Liver (tissue), 9 donors: ENCODE data around the gene VASH1. TPM values are rescaled to one million over a fixed set of nuclear protein-coding genes. Genes with fewer than 3 reads are reported as not detected.

Experiments
- DNase-seq: peaks from one replicate; pipeline ENCODE4 v3.0.0-alpha.2; 2017; ENCODE audit warnings: low spot score
- H3K27ac ChIP-seq, 2 donors: one replicate each; pipeline ENCODE4 v1.7.0; 2013; ENCODE audit warnings: inconsistent platforms in 2 of 2, low read length in 2 of 2, control low read depth in 1 of 2, low read depth in 1 of 2, mild to moderate bottlenecking in 1 of 2
- H3K27me3 ChIP-seq, 4 donors: one replicate each; pipeline versions ENCODE4 v1.6.1 to v1.7.0; 2013; ENCODE audit warnings: low read length in 3 of 4, inconsistent platforms in 1 of 4, mild to moderate bottlenecking in 1 of 4, moderate library complexity in 1 of 4; ENCODE audit not compliant: control insufficient read depth in 4 of 4, insufficient read depth in 4 of 4
- H3K36me3 ChIP-seq, 4 donors: one replicate each; pipeline versions ENCODE4 v1.6.1 to v1.7.0; 2013; ENCODE audit warnings: low read length in 3 of 4, mild to moderate bottlenecking in 3 of 4, low read depth in 1 of 4, moderate library complexity in 1 of 4; ENCODE audit not compliant: control insufficient read depth in 4 of 4, insufficient read depth in 3 of 4
- H3K4me1 ChIP-seq, 4 donors: one replicate each; pipeline versions ENCODE4 v1.6.1 to v1.7.0; 2013; ENCODE audit warnings: low read length in 3 of 4, mild to moderate bottlenecking in 3 of 4, moderate library complexity in 1 of 4; ENCODE audit not compliant: control insufficient read depth in 4 of 4, insufficient read depth in 4 of 4
- H3K4me3 ChIP-seq, 3 donors: one replicate each; pipeline versions ENCODE4 v1.6.1 to v1.7.0; 2013; ENCODE audit warnings: low read length in 3 of 3, control low read depth in 1 of 3, low read depth in 1 of 3, mild to moderate bottlenecking in 1 of 3
- H3K9ac ChIP-seq, 2 donors: one replicate each; pipeline ENCODE4 v1.7.0; 2013; ENCODE audit warnings: low read length in 2 of 2, mild to moderate bottlenecking in 2 of 2, moderate library complexity in 2 of 2, control low read depth in 1 of 2, low read depth in 1 of 2
- H3K9me3 ChIP-seq, 4 donors: one replicate each; pipeline versions ENCODE4 v1.6.1 to v1.7.0; 2013; ENCODE audit warnings: low read length in 3 of 4; ENCODE audit not compliant: control insufficient read depth in 4 of 4
- EGR1 ChIP-seq, 2 donors: IDR thresholded peaks; 2 replicates each; pipeline ENCODE4 v1.6.1; 2016 to 2018; ENCODE audit warnings: antibody characterized with exemption in 2 of 2, low read depth in 2 of 2
- FOXA1 ChIP-seq: IDR thresholded peaks from 2 replicates; pipeline ENCODE4 v1.6.1; 2016; ENCODE audit warnings: antibody characterized with exemption
- FOXA2 ChIP-seq: IDR thresholded peaks from 2 replicates; pipeline ENCODE4 v1.6.1; 2016; ENCODE audit warnings: antibody characterized with exemption
- GABPA ChIP-seq, 2 donors: IDR thresholded peaks in 1 of 2; conservative IDR thresholded peaks in 1 of 2; 2 replicates each; pipeline ENCODE4 v1.6.1; 2016; ENCODE audit warnings: antibody characterized with exemption in 2 of 2, mild to moderate bottlenecking in 1 of 2, moderate library complexity in 1 of 2
- HNF4A ChIP-seq, 2 donors: conservative IDR thresholded peaks; 2 replicates each; pipeline ENCODE4 v1.6.1; 2016; ENCODE audit warnings: antibody characterized with exemption in 2 of 2, mild to moderate bottlenecking in 2 of 2
- HNF4G ChIP-seq: IDR thresholded peaks from 2 replicates; pipeline ENCODE4 v1.6.1; 2016; ENCODE audit warnings: antibody characterized with exemption
- JUND ChIP-seq, 2 donors: IDR thresholded peaks; 2 replicates each; pipeline ENCODE4 v1.6.1; 2016; ENCODE audit warnings: antibody characterized with exemption in 2 of 2
- NR2F2 ChIP-seq: IDR thresholded peaks from 2 replicates; pipeline ENCODE4 v1.6.1; 2016; ENCODE audit warnings: antibody characterized with exemption
- RAD21 ChIP-seq, 2 donors: IDR thresholded peaks; 2 replicates each; pipeline ENCODE4 v1.6.1; 2016; ENCODE audit warnings: antibody characterized with exemption in 2 of 2, mild to moderate bottlenecking in 2 of 2
- RXRA ChIP-seq, 2 donors: IDR thresholded peaks; 2 replicates each; pipeline ENCODE4 v1.6.1; 2017 to 2018; ENCODE audit warnings: antibody characterized with exemption in 2 of 2, mild to moderate bottlenecking in 1 of 2
- SP1 ChIP-seq: IDR thresholded peaks from 2 replicates; pipeline ENCODE4 v1.6.1; 2018; ENCODE audit warnings: antibody characterized with exemption, mild to moderate bottlenecking
- TAF1 ChIP-seq: conservative IDR thresholded peaks from 2 replicates; pipeline ENCODE4 v1.6.1; 2016; ENCODE audit warnings: antibody characterized with exemption, mild to moderate bottlenecking
- YY1 ChIP-seq: IDR thresholded peaks from 2 replicates; pipeline ENCODE4 v1.6.1; 2016; ENCODE audit warnings: antibody characterized with exemption, mild to moderate bottlenecking
- WGBS: extraction: QIAGEN DNeasy Blood & Tissue Kit; methylation state at CpG from one replicate; pipeline ENCODE4 v1.1.7; 2013; 5-methylcytosine and 5-hydroxymethylcytosine counted together
- polyA plus RNA-seq, 2 donors: library from polyadenylated mRNA; stranded (reverse) in 1 of 2; unstranded in 1 of 2; fragments of 200-250 nt in 1 of 2; fragments of >200 nt in 1 of 2; fragmentation: Nextera tagmentation in 1 of 2; extraction: Ambion mirVana in 1 of 2; gene quantifications; one replicate each; pipeline versions ENCODE4 v1.2.1 to v1.2.3, GENCODE V29; 2013 to 2015
- total RNA-seq, 2 donors: library from RNA; depleted of rRNA; stranded (reverse); fragments of >200 nt; gene quantifications; one replicate each; pipeline ENCODE4 v1.2.3, GENCODE V29; 2014
- TF ChIP-seq, protein P1 (sequence below): IDR thresholded peaks from 2 replicates; pipeline ENCODE4 v1.6.1; 2016; ENCODE audit warnings: antibody characterized with exemption
- TF ChIP-seq, protein P2 (sequence below): fragments of 150-350 bp; IDR thresholded peaks from 2 replicates; pipeline ENCODE4 v1.5.1; 2017; ENCODE audit warnings: improper control_type of control experiment, low read depth, low read length; ENCODE audit not compliant: missing input control
- TF ChIP-seq, protein P3 (sequence below): IDR thresholded peaks from 2 replicates; pipeline ENCODE4 v1.6.1; 2016; ENCODE audit warnings: antibody characterized with exemption
- TF ChIP-seq, protein P4 (sequence below): IDR thresholded peaks from 2 replicates; pipeline ENCODE4 v1.6.1; 2016; ENCODE audit warnings: antibody characterized with exemption, mild to moderate bottlenecking
- TF ChIP-seq, protein P5 (sequence below): IDR thresholded peaks from 2 replicates; pipeline ENCODE4 v1.6.1; 2016; ENCODE audit warnings: antibody characterized with exemption
- donor health status: healthy.
- donor health status: healthy.
- donor health status: healthy.
- donor health status: healthy.
- donor health status: healthy.

Gene VASH1
- total and polyA plus RNA-seq, 4 donors: 0.94 to 5.9 (median 4.3) TPM

DNA sequence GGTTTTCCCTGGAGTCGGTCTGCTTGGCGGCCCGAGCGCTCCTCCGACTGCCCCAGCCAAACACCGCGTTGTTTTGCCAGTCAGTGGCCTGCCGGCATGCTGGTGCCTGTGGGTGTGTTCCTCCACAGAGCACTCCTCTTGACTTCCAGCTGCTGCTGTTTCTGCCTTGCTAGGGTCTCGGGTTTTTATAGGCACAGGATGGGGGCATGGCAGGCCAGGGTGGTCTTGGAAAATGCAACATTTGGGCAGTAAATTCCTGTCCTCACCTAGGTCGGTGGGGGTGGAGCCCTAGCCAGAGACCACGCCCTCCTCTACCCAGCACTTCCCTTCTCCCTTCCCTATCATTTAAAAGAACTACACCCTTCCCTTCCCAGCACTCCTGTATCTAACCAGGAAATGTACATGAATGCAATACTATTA, 34.7 kb upstream of the VASH1 start:
- H3K27me3 ChIP-seq: no peaks in the 10 kb centered on the region
- TF ChIP-seq, protein P1, sequence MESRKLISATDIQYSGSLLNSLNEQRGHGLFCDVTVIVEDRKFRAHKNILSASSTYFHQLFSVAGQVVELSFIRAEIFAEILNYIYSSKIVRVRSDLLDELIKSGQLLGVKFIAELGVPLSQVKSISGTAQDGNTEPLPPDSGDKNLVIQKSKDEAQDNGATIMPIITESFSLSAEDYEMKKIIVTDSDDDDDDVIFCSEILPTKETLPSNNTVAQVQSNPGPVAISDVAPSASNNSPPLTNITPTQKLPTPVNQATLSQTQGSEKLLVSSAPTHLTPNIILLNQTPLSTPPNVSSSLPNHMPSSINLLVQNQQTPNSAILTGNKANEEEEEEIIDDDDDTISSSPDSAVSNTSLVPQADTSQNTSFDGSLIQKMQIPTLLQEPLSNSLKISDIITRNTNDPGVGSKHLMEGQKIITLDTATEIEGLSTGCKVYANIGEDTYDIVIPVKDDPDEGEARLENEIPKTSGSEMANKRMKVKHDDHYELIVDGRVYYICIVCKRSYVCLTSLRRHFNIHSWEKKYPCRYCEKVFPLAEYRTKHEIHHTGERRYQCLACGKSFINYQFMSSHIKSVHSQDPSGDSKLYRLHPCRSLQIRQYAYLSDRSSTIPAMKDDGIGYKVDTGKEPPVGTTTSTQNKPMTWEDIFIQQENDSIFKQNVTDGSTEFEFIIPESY: no peak
- H3K4me1 ChIP-seq: no peaks in the 10 kb centered on the region
- DNase-seq: no peak
- peak overlapping the region in 1 of 2 donors; percentile 25 for H3K27ac ChIP-seq
- H3K9ac ChIP-seq: no peak overlapping the region
- no peak overlapping the region for H3K4me3 ChIP-seq
- no peaks in the 10 kb centered on the region for H3K36me3 ChIP-seq
- WGBS: 67% methylated on average over 11 of the region's 11 CpGs
- H3K9me3 ChIP-seq: no peaks in the 10 kb centered on the region

DNA sequence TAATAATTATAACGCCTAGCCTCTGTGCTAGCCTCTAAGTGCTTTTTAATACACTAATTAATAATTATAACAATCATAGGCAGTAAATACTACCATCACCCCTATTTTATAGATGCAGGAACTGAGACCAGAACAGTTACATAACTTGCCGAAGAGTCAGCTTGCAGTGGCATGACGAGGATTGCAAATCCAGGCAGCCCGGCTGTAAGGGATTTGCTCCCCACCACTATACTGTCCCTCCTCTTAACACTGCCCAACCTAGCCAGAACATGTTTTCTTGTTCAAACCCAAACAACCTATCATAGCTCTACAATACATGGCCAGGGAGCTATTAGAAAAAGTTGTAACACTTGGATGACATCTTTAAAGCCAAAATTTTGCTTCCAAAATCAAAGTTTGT, 33.9 kb upstream of the VASH1 start:
- H3K9me3 ChIP-seq: no peaks in the 10 kb centered on the region
- H3K36me3 ChIP-seq: no peaks in the 10 kb centered on the region
- H3K9ac ChIP-seq: no peak overlapping the region
- H3K27me3 ChIP-seq: no peaks in the 10 kb centered on the region
- H3K4me1 ChIP-seq: no peaks in the 10 kb centered on the region
- TF ChIP-seq RAD21 (IDR thresholded peaks at IDR 0.05) (no peak), HNF4A (conservative IDR thresholded peaks at IDR 0.05) (no peak), JUND (IDR thresholded peaks at IDR 0.05) (no peak), EGR1 (IDR thresholded peaks at IDR 0.05; ENCODE audit: low read depth in 2 of 2) (no peak), HNF4G (no peak), RXRA (IDR thresholded peaks at IDR 0.05) (no peak), NR2F2 (no peak), YY1 (no peak), FOXA2 (no peak), TAF1 (no peak), SP1 (no peak), GABPA (IDR thresholded peaks at IDR 0.05 in 1 of 2, conservative IDR thresholded peaks at IDR 0.05 in 1 of 2) (no peak), FOXA1 (no peak)
- TF ChIP-seq, protein P2, sequence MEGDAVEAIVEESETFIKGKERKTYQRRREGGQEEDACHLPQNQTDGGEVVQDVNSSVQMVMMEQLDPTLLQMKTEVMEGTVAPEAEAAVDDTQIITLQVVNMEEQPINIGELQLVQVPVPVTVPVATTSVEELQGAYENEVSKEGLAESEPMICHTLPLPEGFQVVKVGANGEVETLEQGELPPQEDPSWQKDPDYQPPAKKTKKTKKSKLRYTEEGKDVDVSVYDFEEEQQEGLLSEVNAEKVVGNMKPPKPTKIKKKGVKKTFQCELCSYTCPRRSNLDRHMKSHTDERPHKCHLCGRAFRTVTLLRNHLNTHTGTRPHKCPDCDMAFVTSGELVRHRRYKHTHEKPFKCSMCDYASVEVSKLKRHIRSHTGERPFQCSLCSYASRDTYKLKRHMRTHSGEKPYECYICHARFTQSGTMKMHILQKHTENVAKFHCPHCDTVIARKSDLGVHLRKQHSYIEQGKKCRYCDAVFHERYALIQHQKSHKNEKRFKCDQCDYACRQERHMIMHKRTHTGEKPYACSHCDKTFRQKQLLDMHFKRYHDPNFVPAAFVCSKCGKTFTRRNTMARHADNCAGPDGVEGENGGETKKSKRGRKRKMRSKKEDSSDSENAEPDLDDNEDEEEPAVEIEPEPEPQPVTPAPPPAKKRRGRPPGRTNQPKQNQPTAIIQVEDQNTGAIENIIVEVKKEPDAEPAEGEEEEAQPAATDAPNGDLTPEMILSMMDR: no peak
- TF ChIP-seq, protein P3, sequence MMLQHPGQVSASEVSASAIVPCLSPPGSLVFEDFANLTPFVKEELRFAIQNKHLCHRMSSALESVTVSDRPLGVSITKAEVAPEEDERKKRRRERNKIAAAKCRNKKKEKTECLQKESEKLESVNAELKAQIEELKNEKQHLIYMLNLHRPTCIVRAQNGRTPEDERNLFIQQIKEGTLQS: no peak
- TF ChIP-seq, protein P1: no peak
- TF ChIP-seq, protein P4, sequence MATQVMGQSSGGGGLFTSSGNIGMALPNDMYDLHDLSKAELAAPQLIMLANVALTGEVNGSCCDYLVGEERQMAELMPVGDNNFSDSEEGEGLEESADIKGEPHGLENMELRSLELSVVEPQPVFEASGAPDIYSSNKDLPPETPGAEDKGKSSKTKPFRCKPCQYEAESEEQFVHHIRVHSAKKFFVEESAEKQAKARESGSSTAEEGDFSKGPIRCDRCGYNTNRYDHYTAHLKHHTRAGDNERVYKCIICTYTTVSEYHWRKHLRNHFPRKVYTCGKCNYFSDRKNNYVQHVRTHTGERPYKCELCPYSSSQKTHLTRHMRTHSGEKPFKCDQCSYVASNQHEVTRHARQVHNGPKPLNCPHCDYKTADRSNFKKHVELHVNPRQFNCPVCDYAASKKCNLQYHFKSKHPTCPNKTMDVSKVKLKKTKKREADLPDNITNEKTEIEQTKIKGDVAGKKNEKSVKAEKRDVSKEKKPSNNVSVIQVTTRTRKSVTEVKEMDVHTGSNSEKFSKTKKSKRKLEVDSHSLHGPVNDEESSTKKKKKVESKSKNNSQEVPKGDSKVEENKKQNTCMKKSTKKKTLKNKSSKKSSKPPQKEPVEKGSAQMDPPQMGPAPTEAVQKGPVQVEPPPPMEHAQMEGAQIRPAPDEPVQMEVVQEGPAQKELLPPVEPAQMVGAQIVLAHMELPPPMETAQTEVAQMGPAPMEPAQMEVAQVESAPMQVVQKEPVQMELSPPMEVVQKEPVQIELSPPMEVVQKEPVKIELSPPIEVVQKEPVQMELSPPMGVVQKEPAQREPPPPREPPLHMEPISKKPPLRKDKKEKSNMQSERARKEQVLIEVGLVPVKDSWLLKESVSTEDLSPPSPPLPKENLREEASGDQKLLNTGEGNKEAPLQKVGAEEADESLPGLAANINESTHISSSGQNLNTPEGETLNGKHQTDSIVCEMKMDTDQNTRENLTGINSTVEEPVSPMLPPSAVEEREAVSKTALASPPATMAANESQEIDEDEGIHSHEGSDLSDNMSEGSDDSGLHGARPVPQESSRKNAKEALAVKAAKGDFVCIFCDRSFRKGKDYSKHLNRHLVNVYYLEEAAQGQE: no peak
- TF ChIP-seq, protein P5, sequence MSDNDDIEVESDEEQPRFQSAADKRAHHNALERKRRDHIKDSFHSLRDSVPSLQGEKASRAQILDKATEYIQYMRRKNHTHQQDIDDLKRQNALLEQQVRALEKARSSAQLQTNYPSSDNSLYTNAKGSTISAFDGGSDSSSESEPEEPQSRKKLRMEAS: no peak
- H3K4me3 ChIP-seq: no peak overlapping the region
- DNase-seq: no peak
- 81% methylated on average over 4 of the region's 4 CpGs for WGBS
- no peak overlapping the region for H3K27ac ChIP-seq
